ENCODE data around the gene KIAA1217. TPM values are rescaled to one million over a fixed set of nuclear protein-coding genes. Genes with fewer than 3 reads are reported as not detected.
"Not testable (repeated sequence)": the region's sequence is repeated elsewhere in the genome, so short reads cannot be mapped to it uniquely, and the experiment has no call there.

The KIAA1217 gene
- total and polyA plus RNA-seq, 8 donors = 11.9 to 36.7 (median 19.8) TPM

DNA sequence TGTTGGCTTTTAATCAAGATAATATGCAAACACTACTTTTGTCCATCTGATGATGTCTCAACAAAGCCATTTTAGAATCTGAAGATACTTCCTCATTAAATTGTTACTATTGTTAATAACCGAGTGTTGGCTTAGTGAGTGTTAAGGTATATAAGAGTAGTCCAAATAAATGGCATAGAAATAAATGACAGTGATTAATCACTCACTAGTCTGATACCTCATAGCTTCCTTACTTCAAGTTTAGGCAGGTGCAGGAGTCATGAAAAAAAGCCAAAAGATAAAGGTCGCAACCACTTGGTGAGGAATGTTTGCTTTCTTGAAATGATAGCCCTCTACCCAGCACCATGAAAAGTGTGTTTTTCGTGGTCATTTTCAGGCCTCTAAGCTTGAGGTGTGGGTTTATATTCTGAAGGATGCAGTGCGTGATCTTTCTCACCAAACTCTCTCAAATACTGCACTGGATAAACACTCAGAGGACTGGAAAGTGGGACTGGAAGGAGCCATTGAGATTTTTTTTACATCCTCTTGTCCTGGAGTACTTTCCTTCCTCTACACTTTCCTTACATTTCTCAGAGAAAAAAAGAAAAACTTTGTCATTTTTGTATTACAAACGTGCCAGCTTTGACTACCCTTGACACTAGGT, 138.1 kb downstream of the KIAA1217 start:
- Histone ChIP-seq H3K9me3 (no peaks in the 10 kb centered on the region), H3K27ac (no peak overlapping the region), H3K36me3 (no peaks in the 10 kb centered on the region), H3K4me1 (peaks cover 6 to 38% (median 26%) of the 10 kb centered on the region in 3 donors), H3K4me3 (no peak overlapping the region), H3K27me3 (no peaks in the 10 kb centered on the region)
- TF ChIP-seq, protein P1, sequence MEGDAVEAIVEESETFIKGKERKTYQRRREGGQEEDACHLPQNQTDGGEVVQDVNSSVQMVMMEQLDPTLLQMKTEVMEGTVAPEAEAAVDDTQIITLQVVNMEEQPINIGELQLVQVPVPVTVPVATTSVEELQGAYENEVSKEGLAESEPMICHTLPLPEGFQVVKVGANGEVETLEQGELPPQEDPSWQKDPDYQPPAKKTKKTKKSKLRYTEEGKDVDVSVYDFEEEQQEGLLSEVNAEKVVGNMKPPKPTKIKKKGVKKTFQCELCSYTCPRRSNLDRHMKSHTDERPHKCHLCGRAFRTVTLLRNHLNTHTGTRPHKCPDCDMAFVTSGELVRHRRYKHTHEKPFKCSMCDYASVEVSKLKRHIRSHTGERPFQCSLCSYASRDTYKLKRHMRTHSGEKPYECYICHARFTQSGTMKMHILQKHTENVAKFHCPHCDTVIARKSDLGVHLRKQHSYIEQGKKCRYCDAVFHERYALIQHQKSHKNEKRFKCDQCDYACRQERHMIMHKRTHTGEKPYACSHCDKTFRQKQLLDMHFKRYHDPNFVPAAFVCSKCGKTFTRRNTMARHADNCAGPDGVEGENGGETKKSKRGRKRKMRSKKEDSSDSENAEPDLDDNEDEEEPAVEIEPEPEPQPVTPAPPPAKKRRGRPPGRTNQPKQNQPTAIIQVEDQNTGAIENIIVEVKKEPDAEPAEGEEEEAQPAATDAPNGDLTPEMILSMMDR (IDR thresholded peaks at IDR 0.05) = no peak
- FAIRE-seq = no peak
- 32 to 36% methylated on average over 5 of the region's 5 CpGs for WGBS, 2 donors
- intact Hi-C loops (cut with DNase I) = loop anchor here in 1 of 3 donors (5.0 kb wide), 1 partner anchor 120 kb away; no protein-coding TSS in a partner anchor
- no peak for ATAC-seq
- DNase-seq = no peak

DNA sequence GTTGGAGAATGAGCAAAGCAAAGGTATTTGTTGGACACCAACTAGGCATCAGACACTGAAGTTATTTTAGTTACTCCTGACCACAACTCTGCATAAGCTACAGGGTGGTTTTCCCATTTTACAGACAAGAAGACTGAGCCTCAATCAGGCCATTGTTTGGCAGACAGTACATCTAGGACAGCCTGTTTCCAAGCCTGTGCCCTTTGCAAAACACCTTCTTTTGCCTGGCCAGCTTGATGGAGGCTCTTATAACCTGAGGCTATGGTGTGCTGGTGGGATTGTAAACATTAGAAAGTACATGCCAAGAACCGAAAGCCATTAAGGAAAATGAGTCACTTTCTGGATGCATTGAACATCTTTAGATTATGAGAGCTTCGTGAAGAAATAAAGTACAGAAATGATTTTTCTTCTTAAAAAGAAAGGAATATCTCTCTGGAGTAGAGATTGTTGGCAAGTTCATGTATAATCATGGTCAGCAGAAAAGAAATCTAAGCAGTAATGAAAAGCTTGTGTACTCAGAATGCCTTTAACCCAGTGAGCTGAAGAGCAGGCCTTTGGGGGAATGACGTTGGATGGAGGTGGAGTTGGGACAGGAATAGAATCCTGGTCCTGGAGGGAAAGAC, 140.6 kb downstream of the KIAA1217 start:
- no peak for FAIRE-seq
- no peak for ATAC-seq
- no peak overlapping the region for H3K4me3 ChIP-seq
- TF ChIP-seq, protein P1 (IDR thresholded peaks at IDR 0.05) = no peak
- H3K27ac ChIP-seq = no peak overlapping the region
- intact Hi-C loops (cut with DNase I) = loop anchor here in 2 of 3 donors (5.0 to 10.0 kb wide), 3 partner anchors 118 to 355 kb away; no protein-coding TSS in a partner anchor
- no peak for DNase-seq
- no peaks in the 10 kb centered on the region for H3K9me3 ChIP-seq
- WGBS, 2 donors = 77 to 79% methylated on average over 3 of the region's 3 CpGs
- peaks cover 0 to 22% (median 12%) of the 10 kb centered on the region in 3 donors for H3K4me1 ChIP-seq
- H3K27me3 ChIP-seq = no peaks in the 10 kb centered on the region
- no peaks in the 10 kb centered on the region for H3K36me3 ChIP-seq

DNA sequence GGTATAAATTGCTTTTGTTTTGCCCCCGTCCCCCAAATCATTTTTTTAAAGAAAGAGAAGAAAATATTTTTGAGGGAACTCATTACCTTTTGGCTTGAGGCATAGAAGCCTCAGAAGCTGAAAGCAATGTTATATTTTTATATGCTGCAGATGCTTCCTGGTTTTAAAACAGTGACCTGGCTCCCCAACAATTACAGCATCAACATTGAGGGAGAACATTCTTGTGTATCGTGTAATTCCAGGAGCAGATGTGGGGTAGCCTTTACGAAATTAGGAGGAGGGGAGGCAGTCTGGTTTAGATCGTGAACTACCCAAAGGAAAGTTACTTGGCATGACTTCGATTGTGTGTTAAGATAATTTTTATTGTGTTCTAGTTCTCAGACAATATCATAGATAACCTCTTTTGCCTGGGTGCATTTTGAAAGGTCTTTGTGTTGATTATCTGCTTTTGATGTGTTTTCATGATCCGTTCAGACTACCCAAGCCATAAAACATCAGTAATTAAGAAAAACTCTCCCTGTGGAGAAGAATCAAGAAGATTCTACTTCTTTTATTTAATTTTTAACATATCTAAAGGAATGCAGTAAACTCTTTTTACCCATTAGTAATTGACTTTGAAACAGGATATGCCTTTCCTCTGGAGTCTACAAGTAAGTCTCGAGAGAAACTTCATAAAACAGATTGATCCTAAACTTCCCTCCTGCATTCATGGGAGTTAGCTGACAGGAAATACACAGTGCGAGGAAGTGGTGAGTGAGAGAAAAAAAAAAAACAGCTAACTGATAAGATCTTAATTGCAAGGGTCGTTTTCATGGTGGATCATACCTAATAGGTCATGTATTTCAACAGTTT, 141.4 kb downstream of the KIAA1217 start:
- Histone ChIP-seq H3K4me3 (no peak overlapping the region), H3K9me3 (no peaks in the 10 kb centered on the region), H3K4me1 (peaks cover 0 to 15% (median 5%) of the 10 kb centered on the region in 3 donors), H3K27me3 (no peaks in the 10 kb centered on the region), H3K36me3 (no peaks in the 10 kb centered on the region), H3K27ac (peak overlapping the region in 1 of 4 donors; percentile 49)
- WGBS, 2 donors = 62 to 64% methylated on average over 9 of the region's 9 CpGs
- DNase-seq (no peak), FAIRE-seq (no peak), ATAC-seq (peak in 2 of 4 donors; percentile 26 to 42)
- TF ChIP-seq, protein P1 (IDR thresholded peaks at IDR 0.05) = no peak
- intact Hi-C loops (cut with DNase I) = loop anchor here in 2 of 3 donors (10.0 kb wide), 2 partner anchors 135 to 355 kb away; no protein-coding TSS in a partner anchor

DNA sequence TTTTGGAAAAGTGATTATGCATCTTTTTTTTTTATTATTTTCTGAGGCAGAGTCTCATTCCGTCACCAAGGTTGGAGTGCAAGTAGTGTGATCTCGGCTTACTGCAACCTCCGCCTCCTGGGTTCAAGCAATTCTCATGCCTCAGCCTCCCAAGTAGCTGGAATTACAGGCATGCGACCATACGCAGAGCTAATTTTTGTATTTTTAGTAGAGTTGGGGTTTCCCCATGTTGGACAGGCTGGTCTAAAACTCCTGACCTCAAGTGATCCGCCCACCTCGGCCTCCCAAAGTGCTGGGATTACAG, 141.9 kb downstream of the KIAA1217 start:
- intact Hi-C loops (cut with DNase I) = loop anchor here in 2 of 3 donors (10.0 kb wide), 2 partner anchors 136 to 356 kb away; no protein-coding TSS in a partner anchor
- DNase-seq = not testable (repeated sequence)

DNA sequence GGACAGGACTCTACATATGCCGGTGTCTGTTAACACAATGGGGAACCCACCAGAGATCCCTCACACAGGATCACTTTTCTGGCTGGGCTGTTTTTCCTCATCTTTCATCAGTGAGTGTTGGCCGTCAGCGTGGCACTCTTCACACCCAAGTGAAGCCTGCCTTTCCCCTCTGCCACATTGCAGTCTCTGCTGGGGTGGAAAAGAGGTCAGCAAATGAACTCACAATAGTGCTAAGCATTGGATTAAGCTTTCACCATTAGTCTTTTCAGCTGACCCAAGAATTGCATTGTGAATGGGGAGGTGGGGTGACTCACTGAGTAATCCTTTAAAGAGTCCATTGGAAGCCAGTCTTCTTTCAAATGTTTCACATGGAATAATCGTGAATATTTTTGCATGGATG, 143.0 kb downstream of the KIAA1217 start:
- intact Hi-C loops (cut with DNase I) = loop anchor here in 2 of 3 donors (10.0 kb wide), 2 partner anchors 137 to 357 kb away; no protein-coding TSS in a partner anchor
- no peak overlapping the region for H3K4me3 ChIP-seq
- H3K9me3 ChIP-seq = no peaks in the 10 kb centered on the region
- FAIRE-seq (no peak), DNase-seq (no peak), ATAC-seq (no peak)
- H3K36me3 ChIP-seq = no peaks in the 10 kb centered on the region
- 92 to 93% methylated on average over 4 of the region's 4 CpGs for WGBS, 2 donors
- no peak overlapping the region for H3K27ac ChIP-seq
- H3K4me1 ChIP-seq = peaks cover 0 to 11% (median 3%) of the 10 kb centered on the region in 3 donors
- H3K27me3 ChIP-seq = no peaks in the 10 kb centered on the region
- TF ChIP-seq, protein P1 (IDR thresholded peaks at IDR 0.05) = no peak

More for the DNA sequence above, 141.9 kb downstream of the KIAA1217 start:
- H3K4me1 ChIP-seq = peaks cover 0 to 15% (median 5%) of the 10 kb centered on the region in 3 donors
- not testable (repeated sequence) for H3K4me3 ChIP-seq, H3K27me3 ChIP-seq, ATAC-seq, FAIRE-seq, H3K9me3 ChIP-seq, H3K36me3 ChIP-seq, H3K27ac ChIP-seq
- 92 to 93% methylated on average over 7 of the region's 7 CpGs for WGBS, 2 donors
